Karpas-422 (cell line): ENCODE measurements around the gene AK2. TPM values are rescaled to one million over a fixed set of nuclear protein-coding genes. Genes with fewer than 3 reads are reported as not detected.

ENCODE experiments used
- DNase-seq: peaks from one replicate; pipeline ENCODE4 v3.0.0-alpha.2; 2015
- H2AFZ ChIP-seq: fragments of 200-600 bp; sonication (generic); 2 replicates; pipeline ENCODE4 v1.6.1; 2014; ENCODE audit warnings: antibody characterized with exemption, low read length, mixed read lengths
- H3K27ac ChIP-seq: fragments of 200-600 bp; sonication (generic); 2 replicates; pipeline ENCODE4 v1.5.1; 2014; ENCODE audit warnings: mild to moderate bottlenecking, low read length, moderate library complexity
- H3K27me3 ChIP-seq: fragments of 200-600 bp; sonication (generic); 2 replicates; pipeline ENCODE4 v1.6.1; 2014; ENCODE audit warnings: low read length, mixed read lengths
- H3K36me3 ChIP-seq: fragments of 200-600 bp; sonication (generic); 2 replicates; pipeline ENCODE4 v1.6.1; 2014; ENCODE audit warnings: low read length, mixed read lengths; ENCODE audit not compliant: insufficient read depth
- H3K4me1 ChIP-seq: fragments of 200-600 bp; sonication (generic); 2 replicates; pipeline ENCODE4 v1.6.1; 2014; ENCODE audit warnings: mild to moderate bottlenecking, low read length, mixed read lengths
- H3K4me2 ChIP-seq: fragments of 200-600 bp; sonication (generic); 2 replicates; pipeline ENCODE4 v1.6.1; 2014; ENCODE audit warnings: low read length, low read depth, mild to moderate bottlenecking; ENCODE audit not compliant: poor library complexity, severe bottlenecking
- H3K4me3 ChIP-seq: fragments of 200-600 bp; sonication (generic); 2 replicates; pipeline ENCODE4 v1.5.1; 2014; ENCODE audit warnings: mild to moderate bottlenecking, antibody characterized with exemption, low read length, mixed read lengths
- H3K79me2 ChIP-seq: fragments of 200-600 bp; sonication (generic); 2 replicates; pipeline ENCODE4 v1.6.1; 2014; ENCODE audit warnings: mild to moderate bottlenecking, low read length, mixed read lengths
- H3K9ac ChIP-seq: fragments of 200-600 bp; sonication (generic); 2 replicates; pipeline ENCODE4 v1.6.0; 2014; ENCODE audit warnings: low read length
- H3K9me2 ChIP-seq: fragments of 200-600 bp; sonication (generic), shearing (Covaris generic); replicated peaks from 2 replicates; pipeline ENCODE4 v1.6.0; 2014; ENCODE audit warnings: mild to moderate bottlenecking, low read length, moderate library complexity; ENCODE audit not compliant: insufficient read depth
- H3K9me3 ChIP-seq: fragments of 300-700, 200-600 bp; sonication (generic); 2 replicates; pipeline ENCODE4 v1.6.1; 2014; ENCODE audit warnings: low read length, mixed read lengths
- H4K20me1 ChIP-seq: fragments of 200-600 bp; sonication (generic); 2 replicates; pipeline ENCODE4 v1.6.1; 2014; ENCODE audit warnings: mild to moderate bottlenecking, antibody characterized with exemption, low read length, low read depth; ENCODE audit not compliant: insufficient read depth
- total RNA-seq: library from RNA; depleted of rRNA; stranded (reverse); fragments of >200 nt; shearing (Covaris generic); gene quantifications from 2 replicates; pipeline ENCODE4 v1.2.3, GENCODE V29; 2014; ENCODE audit warnings: low replicate concordance

Gene AK2
- total RNA-seq, 1 experiment from 2014 or later = 145 TPM

DNA sequence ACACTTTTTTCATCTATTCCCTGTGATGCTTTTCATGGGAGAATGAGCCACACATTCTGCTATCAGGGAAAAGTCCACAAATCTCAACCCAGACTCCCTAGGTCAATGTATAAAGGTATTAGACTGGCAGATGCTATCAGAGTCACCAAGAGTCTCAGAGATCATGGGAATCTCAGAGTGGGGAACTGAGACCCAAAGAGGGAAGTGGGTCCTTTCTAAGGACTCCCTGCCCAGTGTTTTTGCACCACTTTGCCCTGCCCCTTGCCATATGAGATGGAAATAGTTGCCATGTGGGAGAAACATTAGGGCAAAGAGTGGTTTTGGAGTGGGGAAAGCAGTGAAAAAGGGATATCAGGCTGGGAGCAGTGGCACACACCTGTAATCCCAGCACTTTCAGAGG lies 25.2 kb upstream of the AK2 start:
- peaks cover 9% of the 10 kb centered on the region; the same call in 1 of the 2 replicates for H3K9me3 ChIP-seq
- no peak overlapping the region for H3K9ac ChIP-seq

GRCh38 chr1:33060579-33061083 lies 23.9 kb upstream of the AK2 start:
- Histone ChIP-seq H2AFZ (no peak overlapping the region), H3K4me2 (no peak overlapping the region), H3K27me3 (no peaks in the 10 kb centered on the region), H3K9ac (no peak overlapping the region), H3K4me3 (no peak overlapping the region), H4K20me1 (no peaks in the 10 kb centered on the region), H3K79me2 (no peaks in the 10 kb centered on the region), H3K9me3 (peaks cover 9% of the 10 kb centered on the region; the same call in 1 of the 2 replicates), H3K36me3 (no peaks in the 10 kb centered on the region), H3K27ac (no peak overlapping the region), H3K4me1 (peaks cover 18% of the 10 kb centered on the region), H3K9me2 (no peaks in the 10 kb centered on the region)
- no peak for DNase-seq

More for the DNA sequence above, 25.2 kb upstream of the AK2 start:
- no peaks in the 10 kb centered on the region for H3K27me3 ChIP-seq
- no peak overlapping the region for H3K4me3 ChIP-seq
- no peak overlapping the region for H3K27ac ChIP-seq
- no peaks in the 10 kb centered on the region for H3K36me3 ChIP-seq
- peaks cover 13% of the 10 kb centered on the region for H3K4me1 ChIP-seq
- no peak overlapping the region for H3K4me2 ChIP-seq
- H3K9me2 ChIP-seq = no peaks in the 10 kb centered on the region
- no peaks in the 10 kb centered on the region for H4K20me1 ChIP-seq
- H3K79me2 ChIP-seq = no peaks in the 10 kb centered on the region
- no peak for DNase-seq
- H2AFZ ChIP-seq = no peak overlapping the region

- peak overlapping the region; percentile 43; the same call in 1 of the 2 replicates for H3K9ac ChIP-seq
- no peaks in the 10 kb centered on the region for H3K9me3 ChIP-seq
- no peak overlapping the region for H3K4me3 ChIP-seq
- H2AFZ ChIP-seq = peak overlapping the region; percentile 58; the same call in 1 of the 2 replicates
- H3K27ac ChIP-seq = peak overlapping the region; percentile 71
- H3K36me3 ChIP-seq = no peaks in the 10 kb centered on the region
- H3K4me2 ChIP-seq = peak overlapping the region; percentile 14
- no peaks in the 10 kb centered on the region for H3K79me2 ChIP-seq
- H3K27me3 ChIP-seq = no peaks in the 10 kb centered on the region
- no peaks in the 10 kb centered on the region for H3K9me2 ChIP-seq
- DNase-seq = peak; percentile 70
- H4K20me1 ChIP-seq = no peaks in the 10 kb centered on the region
- peaks cover 20% of the 10 kb centered on the region for H3K4me1 ChIP-seq
Observed at GRCh38 chr1:33057095-33057494, 20.4 kb upstream of the AK2 start.

DNA sequence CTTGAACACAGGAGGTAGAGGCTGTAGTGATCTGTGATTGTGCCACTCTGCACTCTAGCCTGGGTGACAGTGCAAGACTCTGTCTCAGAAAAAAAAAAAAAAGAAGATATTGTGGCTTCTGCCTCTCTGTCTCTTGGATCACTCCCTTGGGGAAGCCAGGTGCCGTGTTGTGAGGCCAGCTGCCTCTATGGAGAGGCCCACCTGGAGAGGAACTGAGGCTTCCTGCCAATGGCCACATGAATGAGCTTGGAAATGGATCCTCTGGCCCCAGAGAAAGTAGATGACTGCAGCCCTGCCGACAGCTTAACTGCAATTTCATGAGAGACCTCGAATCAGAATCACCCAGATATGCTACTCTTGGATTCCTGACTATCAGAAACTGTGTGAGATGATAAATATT lies 19.7 kb upstream of the AK2 start:
- Histone ChIP-seq H3K27ac (peak overlapping the region; percentile 71), H3K4me2 (peak overlapping the region; percentile 14), H3K9me3 (no peaks in the 10 kb centered on the region), H3K79me2 (no peaks in the 10 kb centered on the region), H3K36me3 (no peaks in the 10 kb centered on the region), H3K9ac (peak overlapping the region; percentile 43; the same call in 1 of the 2 replicates), H3K9me2 (no peaks in the 10 kb centered on the region), H3K4me1 (peaks cover 20% of the 10 kb centered on the region), H3K4me3 (no peak overlapping the region), H2AFZ (no peak overlapping the region), H4K20me1 (no peaks in the 10 kb centered on the region), H3K27me3 (no peaks in the 10 kb centered on the region)
- DNase-seq = no peak

DNA sequence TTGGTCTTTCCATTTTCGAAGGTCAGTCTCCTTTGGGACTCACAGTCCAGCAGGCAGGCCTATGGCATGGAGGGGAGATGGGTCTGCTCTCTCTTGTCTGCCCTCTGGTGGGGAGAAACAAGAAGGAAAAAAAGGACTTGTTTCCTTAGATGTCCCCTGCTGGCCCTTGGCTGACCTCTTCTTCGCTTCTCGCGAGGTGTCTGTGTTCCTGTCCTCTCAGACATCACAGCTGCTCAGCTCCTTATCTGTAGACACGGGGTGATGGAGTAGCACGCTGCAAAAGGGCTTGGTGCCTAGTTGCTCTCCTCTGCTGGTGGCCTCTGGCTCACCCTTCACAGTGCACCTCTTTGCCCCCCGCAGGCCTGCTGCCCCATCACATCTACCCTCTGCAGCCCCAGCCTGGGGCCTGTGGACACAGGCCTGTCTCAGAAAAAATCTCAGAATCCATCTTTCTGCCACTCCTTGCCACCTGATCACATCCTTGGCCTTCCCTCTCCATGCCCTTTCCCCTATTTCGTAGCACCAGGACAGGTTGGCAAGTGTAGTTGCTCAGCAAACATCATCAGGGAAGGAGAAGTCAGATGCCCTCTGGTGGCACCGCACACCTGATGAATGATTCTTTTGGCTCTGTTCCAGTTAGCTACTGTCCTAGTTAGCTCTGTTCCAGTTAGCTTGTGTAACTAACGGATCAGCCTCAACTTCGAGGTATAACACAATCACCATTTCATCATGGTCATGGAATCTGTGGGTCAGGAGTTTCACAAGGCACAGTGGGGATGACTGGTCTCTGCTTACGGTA lies 18.7 kb upstream of the AK2 start:
- Histone ChIP-seq H3K79me2 (no peaks in the 10 kb centered on the region), H2AFZ (no peak overlapping the region)

DNA sequence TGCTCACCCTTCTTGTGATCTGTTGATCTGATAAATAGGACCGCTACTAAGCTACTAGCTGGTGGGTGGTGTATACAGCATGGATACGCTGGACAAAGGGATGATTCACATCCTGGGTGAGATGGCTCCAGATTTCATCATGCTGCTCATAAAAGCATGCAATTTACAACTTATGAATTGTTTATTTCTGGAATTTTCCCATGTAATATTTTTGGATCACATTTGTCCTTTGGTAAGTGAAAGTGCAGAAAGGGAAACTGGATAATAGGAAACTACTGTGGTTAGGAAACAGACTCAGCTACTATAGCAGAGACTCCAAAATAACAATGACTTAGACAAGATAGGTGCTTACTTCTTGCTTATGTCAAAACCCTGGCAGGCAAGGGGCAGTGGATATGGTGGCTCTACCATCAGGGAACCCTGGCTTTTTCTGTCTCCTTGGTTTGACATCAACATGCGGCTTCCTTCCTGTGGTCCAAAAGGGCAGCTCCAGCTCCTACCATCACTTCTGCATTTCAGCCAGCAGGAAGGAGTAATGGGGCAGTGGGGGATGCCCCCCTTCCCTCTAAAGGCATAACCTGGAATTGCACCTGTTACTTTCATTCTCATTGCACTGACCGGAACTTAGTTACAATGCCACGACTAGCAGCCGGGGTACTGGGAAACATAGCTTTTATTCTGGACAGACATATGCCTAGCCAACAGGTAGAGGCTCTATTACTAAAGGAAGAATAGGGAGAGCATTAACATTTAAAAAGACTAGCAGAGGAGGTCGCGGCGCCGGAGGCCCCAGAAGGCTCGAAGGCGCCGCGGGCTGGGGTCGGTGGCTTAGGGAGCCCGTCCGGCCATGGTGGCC lies 13.8 kb upstream of the AK2 start:
- Histone ChIP-seq H3K4me2 (no peak overlapping the region), H3K27me3 (no peaks in the 10 kb centered on the region), H3K36me3 (no peaks in the 10 kb centered on the region), H3K9ac (no peak overlapping the region), H2AFZ (no peak overlapping the region), H3K27ac (no peak overlapping the region), H3K4me3 (no peak overlapping the region), H3K79me2 (no peaks in the 10 kb centered on the region), H3K9me3 (no peaks in the 10 kb centered on the region), H3K4me1 (peaks cover 2% of the 10 kb centered on the region), H4K20me1 (no peaks in the 10 kb centered on the region), H3K9me2 (no peaks in the 10 kb centered on the region)
- no peak for DNase-seq

More for the DNA sequence above, 18.7 kb upstream of the AK2 start:
- Histone ChIP-seq H3K27me3 (no peaks in the 10 kb centered on the region), H3K4me2 (no peak overlapping the region), H3K4me3 (no peak overlapping the region), H3K36me3 (no peaks in the 10 kb centered on the region), H3K9me2 (no peaks in the 10 kb centered on the region), H3K4me1 (peaks cover 20% of the 10 kb centered on the region), H3K9me3 (no peaks in the 10 kb centered on the region), H3K27ac (no peak overlapping the region), H4K20me1 (no peaks in the 10 kb centered on the region), H3K9ac (no peak overlapping the region)
- peak; percentile 78 for DNase-seq

- no peaks in the 10 kb centered on the region for H3K27me3 ChIP-seq
- no peak overlapping the region for H2AFZ ChIP-seq
- no peaks in the 10 kb centered on the region for H4K20me1 ChIP-seq
- no peaks in the 10 kb centered on the region for H3K79me2 ChIP-seq
- H3K9ac ChIP-seq = no peak overlapping the region
- no peak overlapping the region for H3K27ac ChIP-seq
- H3K4me1 ChIP-seq = no peaks in the 10 kb centered on the region; the same call in 1 of the 2 replicates
- H3K9me3 ChIP-seq = no peaks in the 10 kb centered on the region
- no peak overlapping the region for H3K4me2 ChIP-seq
- H3K9me2 ChIP-seq = no peaks in the 10 kb centered on the region
- no peak overlapping the region for H3K4me3 ChIP-seq
- no peaks in the 10 kb centered on the region for H3K36me3 ChIP-seq
- DNase-seq = no peak
Observed at GRCh38 chr1:33049371-33049770, 12.7 kb upstream of the AK2 start.

- Histone ChIP-seq H3K9me3 (no peaks in the 10 kb centered on the region), H4K20me1 (no peaks in the 10 kb centered on the region), H3K9me2 (no peaks in the 10 kb centered on the region), H3K27me3 (no peaks in the 10 kb centered on the region), H2AFZ (no peak overlapping the region), H3K79me2 (no peaks in the 10 kb centered on the region), H3K4me3 (no peak overlapping the region), H3K4me2 (no peak overlapping the region), H3K27ac (no peak overlapping the region), H3K9ac (no peak overlapping the region), H3K36me3 (no peaks in the 10 kb centered on the region), H3K4me1 (no peaks in the 10 kb centered on the region; the same call in 1 of the 2 replicates)
- no peak for DNase-seq
Observed at GRCh38 chr1:33048426-33048825, 11.7 kb upstream of the AK2 start.
